ENCODE data around the gene CXCL17.

Gene CXCL17

DNA sequence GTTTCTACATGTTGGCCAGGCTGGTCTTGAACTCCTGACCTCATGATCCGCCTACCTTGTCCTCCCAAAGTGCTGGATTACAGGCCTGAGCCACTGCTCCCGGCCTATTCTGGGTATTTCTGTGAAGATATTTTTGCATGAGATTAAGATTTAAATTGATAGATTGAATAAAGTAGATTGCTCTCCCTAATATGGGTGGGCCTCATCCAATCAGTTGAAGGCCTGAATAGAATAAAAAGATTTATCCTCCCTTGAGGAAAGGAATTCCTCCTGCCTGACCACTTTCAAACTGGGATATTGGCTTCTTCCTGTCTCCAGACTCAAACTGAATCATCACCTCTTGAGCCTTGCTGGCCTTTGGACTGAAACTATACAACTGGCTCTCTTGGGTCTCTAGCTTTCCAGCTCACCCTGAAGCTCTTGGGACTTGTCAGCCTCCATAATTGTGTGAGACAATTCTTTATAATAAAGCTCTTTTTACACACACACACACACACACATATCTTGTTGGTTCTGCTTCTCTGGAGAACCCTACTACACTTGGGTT lies 36.1 kb upstream of the CXCL17 start:
- DNase-seq (ENCODE audit: low spot score) = no peak
- TF ChIP-seq, protein P1, sequence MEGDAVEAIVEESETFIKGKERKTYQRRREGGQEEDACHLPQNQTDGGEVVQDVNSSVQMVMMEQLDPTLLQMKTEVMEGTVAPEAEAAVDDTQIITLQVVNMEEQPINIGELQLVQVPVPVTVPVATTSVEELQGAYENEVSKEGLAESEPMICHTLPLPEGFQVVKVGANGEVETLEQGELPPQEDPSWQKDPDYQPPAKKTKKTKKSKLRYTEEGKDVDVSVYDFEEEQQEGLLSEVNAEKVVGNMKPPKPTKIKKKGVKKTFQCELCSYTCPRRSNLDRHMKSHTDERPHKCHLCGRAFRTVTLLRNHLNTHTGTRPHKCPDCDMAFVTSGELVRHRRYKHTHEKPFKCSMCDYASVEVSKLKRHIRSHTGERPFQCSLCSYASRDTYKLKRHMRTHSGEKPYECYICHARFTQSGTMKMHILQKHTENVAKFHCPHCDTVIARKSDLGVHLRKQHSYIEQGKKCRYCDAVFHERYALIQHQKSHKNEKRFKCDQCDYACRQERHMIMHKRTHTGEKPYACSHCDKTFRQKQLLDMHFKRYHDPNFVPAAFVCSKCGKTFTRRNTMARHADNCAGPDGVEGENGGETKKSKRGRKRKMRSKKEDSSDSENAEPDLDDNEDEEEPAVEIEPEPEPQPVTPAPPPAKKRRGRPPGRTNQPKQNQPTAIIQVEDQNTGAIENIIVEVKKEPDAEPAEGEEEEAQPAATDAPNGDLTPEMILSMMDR (IDR thresholded peaks at IDR 0.05; ENCODE audit: extremely low read depth, missing control alignments) = no peak

GRCh38 chr19:42477933-42478332 lies 35.2 kb upstream of the CXCL17 start:
- TF ChIP-seq, protein P1 (IDR thresholded peaks at IDR 0.05; ENCODE audit: extremely low read depth, missing control alignments) = no peak
- DNase-seq (ENCODE audit: low spot score) = no peak

GRCh38 chr19:42477117-42477516 lies 34.4 kb upstream of the CXCL17 start:
- TF ChIP-seq, protein P1 (IDR thresholded peaks at IDR 0.05; ENCODE audit: extremely low read depth, missing control alignments) = no peak
- no peak for DNase-seq (ENCODE audit: low spot score)

GRCh38 chr19:42475366-42475765 lies 32.6 kb upstream of the CXCL17 start:
- TF ChIP-seq, protein P1 (IDR thresholded peaks at IDR 0.05; ENCODE audit: extremely low read depth, missing control alignments) = no peak
- no peak for DNase-seq (ENCODE audit: low spot score)

DNA sequence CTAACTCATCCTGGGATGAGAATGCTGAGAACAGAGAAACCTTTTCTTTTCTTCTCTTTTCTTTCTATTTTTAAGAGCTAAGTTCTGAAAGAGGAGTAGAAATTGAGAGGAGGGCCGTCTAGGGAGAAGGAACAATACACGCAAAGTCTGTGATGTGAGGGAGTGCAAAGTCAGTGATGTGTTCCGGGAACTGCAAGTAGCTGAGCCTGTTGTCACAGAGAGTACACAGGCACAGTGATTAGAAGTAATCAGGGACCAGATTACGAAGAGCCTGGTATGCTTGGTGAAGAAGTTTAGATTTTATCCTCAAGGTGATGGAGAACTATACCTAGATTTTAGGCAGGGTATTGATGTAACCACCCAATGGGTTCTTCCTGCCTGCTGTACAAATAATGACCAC lies 32.0 kb upstream of the CXCL17 start:
- no peak for DNase-seq (ENCODE audit: low spot score)

GRCh38 chr19:42473686-42474085 lies 30.9 kb upstream of the CXCL17 start:
- no peak for DNase-seq (ENCODE audit: low spot score)
- TF ChIP-seq, protein P1 (IDR thresholded peaks at IDR 0.05; ENCODE audit: extremely low read depth, missing control alignments) = no peak

More for the DNA sequence above, 32.0 kb upstream of the CXCL17 start:
- TF ChIP-seq, protein P1 (IDR thresholded peaks at IDR 0.05; ENCODE audit: extremely low read depth, missing control alignments) = no peak

- no peak for DNase-seq (ENCODE audit: low spot score)
- TF ChIP-seq, protein P1 (IDR thresholded peaks at IDR 0.05; ENCODE audit: extremely low read depth, missing control alignments) = no peak
These were observed 29.8 kb upstream of the CXCL17 start for GRCh38 chr19:42472402-42473147.

Data from GM20000 (cell line).